GM11168 (cell line): ENCODE data around the gene UBE2R2.
"Not testable (repeated sequence)": the region's sequence is repeated elsewhere in the genome, so short reads cannot be mapped to it uniquely, and the experiment has no call there.

Source experiments
- in situ Hi-C: fragments of 300-500 bp; cut with MboI; formaldehyde crosslinking; loops from one replicate; pipeline ENCODE4 v1.12.0; 2022; ENCODE audit warnings: low sequenced_read_pairs; ENCODE audit not compliant: unreplicated experiment

UBE2R2 gene

DNA sequence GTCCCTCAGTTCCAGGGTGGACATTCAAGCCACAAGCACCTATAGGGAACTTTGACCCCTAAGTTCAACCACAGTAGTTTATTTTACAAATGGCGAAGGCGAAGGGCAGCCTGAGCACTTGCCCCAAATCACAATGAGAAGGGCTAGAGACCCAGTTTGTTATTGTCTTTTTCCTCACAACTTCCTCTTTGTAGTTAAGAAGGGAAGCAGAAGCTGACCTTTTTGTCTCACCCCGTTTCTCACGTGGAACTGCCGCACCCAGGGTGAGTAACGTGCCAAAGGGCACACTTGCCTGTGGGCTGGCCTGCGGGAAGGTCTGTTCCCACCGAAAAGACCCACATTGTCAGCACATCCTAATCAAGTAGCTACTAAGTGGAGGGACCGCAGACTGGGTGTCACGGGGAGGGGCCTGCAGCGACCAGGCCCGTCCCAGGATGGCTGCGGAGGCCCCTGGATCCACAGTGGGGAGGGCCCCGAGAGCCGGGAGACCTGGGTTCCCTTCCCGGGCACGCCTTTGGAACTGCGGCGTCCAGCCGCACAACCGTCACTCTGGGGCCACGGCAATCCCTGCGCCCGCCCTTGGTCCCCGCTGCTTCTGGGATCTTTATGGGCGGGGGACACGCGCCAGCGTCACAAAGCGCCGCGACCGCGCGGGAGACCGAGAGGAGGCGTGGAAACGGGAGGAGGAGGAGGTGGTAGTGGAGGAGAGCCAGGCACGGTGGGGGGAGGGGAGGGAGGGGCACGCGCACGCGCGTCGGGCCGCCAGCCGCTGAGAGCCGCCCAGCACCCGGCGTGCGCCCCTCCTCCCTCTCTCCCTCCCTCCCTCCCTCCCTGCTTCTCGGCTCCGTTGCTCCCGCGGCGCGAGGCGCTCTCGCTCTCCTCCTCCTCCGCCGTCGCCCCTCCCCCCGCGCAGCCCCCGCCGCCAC is at the start of gene UBE2R2:
Gene UBE2R2 (plus strand): TSS at position 834 of the 926 bp plus-strand sequence. CDS start 598 bp downstream, outside the sequence.
- in situ Hi-C loops, result no loop called here

- in situ Hi-C loops, result not testable (repeated sequence)
Observed at GRCh38 chr9:33770156-33770880, 46.6 kb upstream of the UBE2R2 start.

GRCh38 chr9:33773135-33773534 is 43.8 kb upstream of the UBE2R2 start:
- in situ Hi-C loops, result not testable (repeated sequence)

DNA sequence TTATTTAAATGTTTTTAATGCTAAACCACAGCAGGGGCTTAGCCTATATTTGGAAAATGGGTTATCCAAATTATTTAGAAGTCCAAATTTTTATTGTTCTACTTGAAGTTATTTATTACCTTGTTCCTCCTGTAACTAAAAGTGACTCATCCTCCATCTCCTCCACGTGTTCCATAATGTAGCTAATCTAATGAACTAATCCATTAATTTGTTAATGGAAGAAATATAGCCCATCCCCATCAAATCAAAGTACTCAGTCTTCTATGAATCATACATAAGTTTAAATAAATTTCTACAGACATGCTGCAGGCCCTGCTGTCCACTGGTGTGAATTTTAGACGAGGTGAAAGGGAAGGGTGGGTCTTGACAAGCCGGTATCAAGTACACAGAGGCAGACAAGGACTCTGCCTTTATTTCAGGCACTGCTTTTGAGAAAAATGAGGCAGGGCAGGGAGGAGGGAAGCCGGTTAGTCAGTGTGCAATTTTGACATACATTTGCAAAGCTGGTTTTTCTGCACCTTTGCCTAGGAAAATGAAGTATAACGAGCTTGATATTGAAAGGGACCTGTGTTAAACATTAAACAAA is 42.8 kb upstream of the UBE2R2 start:
- in situ Hi-C loops, result not testable (repeated sequence)

- in situ Hi-C loops, result no loop called here
Observed at GRCh38 chr9:33776578-33776977, 40.4 kb upstream of the UBE2R2 start.

DNA sequence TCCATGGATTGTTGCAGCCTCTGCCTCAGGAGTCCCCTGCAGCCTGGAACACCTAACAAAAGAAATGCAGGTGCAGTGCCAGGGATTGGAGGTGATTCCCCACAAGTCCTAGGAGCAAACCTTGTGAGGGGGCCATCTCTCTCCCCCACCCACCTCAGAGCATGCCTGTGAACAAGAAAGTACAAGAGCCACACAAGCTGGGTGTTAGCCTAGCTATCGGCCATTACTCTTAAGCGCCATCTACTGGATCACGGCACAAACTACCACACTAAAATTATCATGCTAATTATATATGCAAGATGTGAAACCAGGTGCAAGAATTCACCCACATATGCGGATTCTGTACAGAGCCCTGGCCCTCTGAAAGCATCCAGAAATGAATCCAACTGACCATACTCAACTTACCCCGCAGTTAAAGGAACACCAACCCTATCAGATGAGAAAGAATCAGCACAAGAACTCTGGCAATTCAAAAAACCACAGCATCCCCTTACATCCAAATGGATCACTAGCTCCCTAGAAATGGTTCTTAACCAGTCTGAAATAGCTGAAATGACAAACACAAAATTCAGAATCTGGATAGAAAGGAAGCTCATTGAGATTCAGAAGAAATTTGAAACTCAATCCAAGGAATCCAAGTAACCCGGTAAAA is 38.1 kb upstream of the UBE2R2 start:
- in situ Hi-C loops, result no loop called here

DNA sequence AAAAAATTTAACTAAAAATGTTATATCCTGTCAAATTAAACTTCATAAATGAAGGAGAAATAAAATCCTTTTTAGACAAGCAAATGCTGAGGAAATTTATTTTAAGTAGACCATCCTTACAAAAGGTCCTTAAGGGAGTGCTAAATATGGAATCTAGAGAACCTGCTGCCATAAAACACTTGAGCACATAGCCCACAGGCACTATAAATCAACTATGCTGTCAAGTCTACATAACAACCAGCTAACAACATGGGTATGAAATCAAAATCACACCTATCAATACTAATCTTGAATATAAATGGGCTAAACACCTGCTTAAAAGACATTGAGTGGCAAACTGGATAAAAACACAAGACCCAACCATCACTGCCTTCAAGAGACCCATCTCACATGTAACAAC is 36.7 kb upstream of the UBE2R2 start:
- in situ Hi-C loops, result no loop called here

DNA sequence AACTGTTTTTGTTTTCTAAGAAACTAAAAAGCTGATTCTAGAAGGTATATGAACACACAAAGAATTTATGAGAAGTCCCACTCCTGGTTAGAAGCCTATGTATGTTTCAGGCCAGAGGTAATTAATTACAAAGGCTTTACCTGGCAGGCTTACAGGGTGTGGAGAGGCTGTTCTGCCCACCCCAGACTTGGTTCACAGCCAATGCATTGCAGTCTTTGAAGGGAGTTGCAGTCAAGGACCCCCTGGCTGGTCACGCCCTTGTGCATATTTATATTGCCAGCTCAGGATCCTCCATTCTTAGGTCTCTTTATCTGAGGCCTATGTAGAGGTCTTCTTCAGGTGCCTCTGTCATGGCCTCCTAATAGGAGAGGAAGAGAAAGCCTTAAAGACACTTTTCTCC is 35.2 kb upstream of the UBE2R2 start:
- in situ Hi-C loops, result no loop called here

- in situ Hi-C loops, result no loop called here
Observed at GRCh38 chr9:33782395-33783152, 34.4 kb upstream of the UBE2R2 start.

DNA sequence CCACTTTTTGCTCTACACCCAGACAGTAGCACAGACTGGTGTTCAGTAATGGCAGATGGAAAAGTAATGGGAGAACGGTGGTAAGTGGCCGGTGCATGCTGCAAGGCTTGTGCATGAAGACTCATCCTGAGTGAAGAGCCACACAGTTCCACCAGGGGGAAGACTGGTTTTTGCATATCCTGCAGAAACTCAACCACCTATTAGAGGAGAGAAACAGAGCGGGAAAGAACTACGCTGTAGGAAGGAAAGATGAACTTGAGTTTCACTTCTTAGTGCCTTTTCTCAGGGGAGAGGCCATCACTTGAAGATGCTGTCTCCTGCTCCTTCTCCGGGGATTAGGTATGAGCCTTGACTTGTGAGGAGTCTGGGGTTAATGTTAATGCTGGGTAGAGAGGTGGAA is 31.0 kb upstream of the UBE2R2 start:
- in situ Hi-C loops, result no loop called here

DNA sequence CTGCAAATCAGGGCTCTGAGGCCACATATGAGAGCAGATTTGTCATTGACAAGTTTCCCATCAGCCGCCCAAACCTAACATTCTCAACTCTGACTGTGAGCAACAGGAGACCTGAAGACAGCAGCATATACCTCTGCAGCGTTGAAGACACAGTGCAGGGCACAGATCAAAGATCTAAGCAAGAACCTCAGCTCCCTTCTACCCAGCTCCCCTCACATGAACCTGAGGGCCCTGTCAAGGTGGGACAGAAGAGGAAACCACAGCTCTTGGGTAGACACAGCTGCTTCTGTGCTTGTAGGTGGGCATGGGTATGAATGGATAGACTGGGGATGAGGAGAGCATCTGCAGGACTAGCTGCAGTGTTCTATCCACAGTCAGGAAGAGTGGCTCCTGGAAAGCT is 30.3 kb upstream of the UBE2R2 start:
- in situ Hi-C loops, result no loop called here

DNA sequence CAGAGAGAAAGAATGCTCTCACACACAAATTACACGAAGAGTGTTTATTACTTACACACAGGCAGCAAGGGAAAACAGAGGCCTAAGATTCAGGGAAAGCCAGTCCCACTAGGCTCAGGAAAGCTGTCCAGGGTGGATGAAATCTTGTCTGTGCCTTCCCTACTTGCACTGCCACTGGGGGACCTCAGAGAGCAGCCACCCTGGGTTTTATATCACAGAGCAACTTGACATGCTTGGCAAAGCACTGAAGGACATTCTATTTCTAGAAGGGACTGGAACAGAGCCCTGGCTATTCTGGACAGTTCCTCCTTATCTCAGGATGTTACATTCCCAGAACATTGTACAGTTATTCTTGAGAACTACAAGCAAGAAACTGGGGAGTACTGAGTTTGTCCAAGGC is 29.1 kb upstream of the UBE2R2 start:
- in situ Hi-C loops, result no loop called here

DNA sequence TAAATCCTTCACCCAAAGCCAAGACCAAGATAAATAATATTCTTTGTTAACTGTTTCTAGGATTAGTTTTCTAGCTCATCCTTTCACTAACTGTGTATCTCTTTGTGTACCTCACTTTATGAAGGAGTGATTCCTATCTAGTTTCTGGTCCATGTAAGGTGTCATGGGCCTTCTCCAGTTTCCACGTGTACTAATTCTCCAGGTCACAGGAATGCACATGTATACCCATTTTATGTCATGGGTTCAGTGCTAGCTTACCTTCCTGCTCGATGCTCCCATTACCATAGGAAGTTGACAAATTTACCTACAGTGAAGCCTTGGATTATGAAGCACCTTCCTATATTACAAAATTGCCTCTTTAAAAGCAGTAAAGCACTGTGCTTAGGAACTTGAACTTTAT is 27.5 kb upstream of the UBE2R2 start:
- in situ Hi-C loops, result not testable (repeated sequence)

DNA sequence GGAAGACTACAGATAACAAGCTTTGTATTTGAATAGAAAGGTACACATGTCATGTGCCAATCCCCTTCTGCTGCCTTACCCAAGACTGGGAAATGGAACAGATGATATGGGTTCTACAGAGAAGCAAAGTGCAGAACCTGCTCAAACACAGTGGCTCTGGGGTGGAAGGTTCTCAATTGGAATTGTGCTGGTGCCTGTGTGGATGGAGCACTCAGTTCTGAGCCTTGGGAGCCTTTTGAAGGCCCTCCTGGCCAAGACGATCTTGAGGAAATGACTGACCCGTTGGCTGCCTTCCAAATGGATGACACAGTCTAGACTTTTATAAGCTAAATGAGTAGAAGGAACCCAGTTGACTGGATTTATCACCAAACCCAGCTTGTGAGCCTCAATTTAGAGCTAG is 25.8 kb upstream of the UBE2R2 start:
- in situ Hi-C loops, result no loop called here

DNA sequence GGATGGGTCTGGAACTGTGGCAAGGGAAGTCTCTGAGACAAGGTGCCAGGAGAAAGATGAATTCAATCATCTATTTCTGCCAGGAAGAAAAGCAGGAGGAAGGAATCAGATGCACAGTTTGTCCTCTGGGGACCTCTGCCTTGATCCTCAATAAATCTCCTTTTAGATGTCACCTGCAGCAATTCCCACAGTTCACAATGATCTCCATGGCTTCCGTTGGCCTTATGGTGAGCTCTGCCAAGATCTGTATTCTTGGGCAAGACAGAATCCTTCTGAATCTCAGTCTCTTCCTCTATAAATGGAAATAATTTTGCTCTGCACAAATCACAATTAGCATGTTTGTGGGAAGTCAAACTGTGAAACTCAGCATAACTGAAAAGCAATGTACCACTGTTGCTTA is 23.5 kb upstream of the UBE2R2 start:
- in situ Hi-C loops, result not testable (repeated sequence)

DNA sequence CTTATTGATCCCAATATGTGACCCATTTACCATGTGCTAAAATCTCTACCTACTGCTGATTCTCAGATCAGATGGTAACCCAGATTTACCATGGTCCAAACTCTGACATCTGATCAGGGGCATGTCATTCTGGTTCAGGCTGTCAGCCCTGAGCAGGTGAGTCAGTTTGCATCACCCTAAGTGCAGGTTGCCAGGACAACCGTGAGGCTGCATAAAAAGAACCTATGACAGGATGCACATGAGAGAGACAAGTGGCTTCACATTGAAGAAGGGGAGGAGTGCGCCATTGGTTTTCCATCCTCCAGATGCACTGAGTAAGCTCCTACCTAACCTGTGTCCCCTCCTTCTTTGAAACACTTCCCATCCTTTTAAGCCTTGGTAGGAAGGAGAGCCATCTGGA is 22.4 kb upstream of the UBE2R2 start:
- in situ Hi-C loops, result no loop called here

DNA sequence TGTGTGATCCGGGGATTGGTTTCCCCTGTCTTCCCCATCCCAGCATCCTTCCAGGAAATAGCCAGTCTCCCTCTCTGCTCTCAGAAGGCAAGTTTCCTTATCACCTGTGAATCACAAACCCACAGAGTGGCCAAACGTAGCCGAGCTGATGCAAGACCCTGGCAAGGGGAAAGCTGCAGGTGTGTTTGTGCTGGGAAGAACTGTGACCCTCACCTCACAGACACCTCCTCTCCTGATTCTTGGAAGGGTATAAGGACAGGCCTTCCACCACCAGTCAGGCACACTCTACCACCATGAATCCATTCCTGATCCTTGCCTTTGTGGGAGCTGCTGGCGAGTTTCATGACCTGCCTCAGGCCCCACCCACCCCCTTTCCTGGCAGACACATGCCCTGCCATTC is 21.7 kb upstream of the UBE2R2 start, which contains the start of gene PRSS3:
Gene PRSS3 (plus strand): TSS at position 281 of the 400 bp plus-strand sequence. CDS start 13 bp downstream, at position 294.
- in situ Hi-C loops, result no loop called here

DNA sequence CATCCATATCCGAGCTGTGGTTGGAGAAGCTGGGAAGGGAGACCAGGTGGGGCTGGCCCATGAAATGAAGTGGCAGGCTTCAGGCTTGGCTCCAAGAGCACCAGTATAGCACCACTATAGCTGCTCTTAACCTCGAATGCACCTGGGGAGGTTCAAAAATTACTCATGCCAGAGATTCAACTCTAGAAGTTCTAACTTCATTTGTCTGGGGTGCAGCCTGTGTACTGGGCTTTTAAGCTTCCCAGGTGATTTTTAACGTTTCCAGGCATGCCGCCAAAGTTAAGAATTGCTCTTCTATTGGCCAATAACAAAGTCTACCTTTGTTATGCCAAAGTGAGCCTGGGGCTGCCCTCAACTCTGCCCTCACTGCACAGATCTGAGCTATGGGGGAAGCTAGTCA is 21.1 kb upstream of the UBE2R2 start:
- in situ Hi-C loops, result no loop called here

DNA sequence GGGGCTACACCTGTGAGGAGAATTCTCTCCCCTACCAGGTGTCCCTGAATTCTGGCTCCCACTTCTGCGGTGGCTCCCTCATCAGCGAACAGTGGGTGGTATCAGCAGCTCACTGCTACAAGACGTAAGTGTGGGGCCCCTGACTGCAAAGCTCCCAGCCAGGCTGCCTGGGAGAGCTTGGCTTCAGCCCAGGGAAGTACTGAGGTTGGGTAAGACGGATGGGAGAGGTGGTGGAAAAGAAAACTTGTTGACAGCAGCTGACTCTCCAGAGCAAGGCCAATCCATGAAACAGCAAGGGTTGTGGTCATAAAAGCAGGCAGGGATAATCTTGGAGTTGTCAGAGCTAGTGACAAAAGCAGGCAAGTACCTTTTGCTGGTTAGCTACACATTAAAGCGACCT is 20.3 kb upstream of the UBE2R2 start:
- in situ Hi-C loops, result not testable (repeated sequence)

GRCh38 chr9:33797837-33798236 is 19.1 kb upstream of the UBE2R2 start:
- in situ Hi-C loops, result no loop called here
